Right forelimb (tissue), 1 donor: ENCODE data around the gene FBXW4.

ENCODE experiments used
- DNase-seq: peaks from one replicate; pipeline ENCODE4 v3.0.0-alpha.2; 2018

The FBXW4 gene

DNA sequence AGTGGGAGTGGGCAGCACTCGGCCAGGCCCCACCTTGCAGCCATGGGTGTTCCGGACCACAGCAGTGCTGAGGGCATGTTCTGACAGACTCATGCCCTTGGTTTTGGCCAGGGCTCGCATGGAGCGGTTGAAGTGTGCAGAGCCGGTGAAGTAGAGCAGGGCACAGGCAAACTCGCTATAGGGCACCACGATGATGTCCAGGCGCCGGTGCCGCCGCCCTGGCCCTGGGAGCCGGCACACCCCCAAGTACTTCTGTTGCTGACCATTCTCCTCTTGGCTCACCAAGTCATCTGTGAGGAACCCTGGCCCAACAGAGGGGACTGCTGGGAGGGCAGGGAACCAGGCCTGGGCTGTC is 115.5 kb downstream of the FBXW4 start:
- DNase-seq = no peak

DNA sequence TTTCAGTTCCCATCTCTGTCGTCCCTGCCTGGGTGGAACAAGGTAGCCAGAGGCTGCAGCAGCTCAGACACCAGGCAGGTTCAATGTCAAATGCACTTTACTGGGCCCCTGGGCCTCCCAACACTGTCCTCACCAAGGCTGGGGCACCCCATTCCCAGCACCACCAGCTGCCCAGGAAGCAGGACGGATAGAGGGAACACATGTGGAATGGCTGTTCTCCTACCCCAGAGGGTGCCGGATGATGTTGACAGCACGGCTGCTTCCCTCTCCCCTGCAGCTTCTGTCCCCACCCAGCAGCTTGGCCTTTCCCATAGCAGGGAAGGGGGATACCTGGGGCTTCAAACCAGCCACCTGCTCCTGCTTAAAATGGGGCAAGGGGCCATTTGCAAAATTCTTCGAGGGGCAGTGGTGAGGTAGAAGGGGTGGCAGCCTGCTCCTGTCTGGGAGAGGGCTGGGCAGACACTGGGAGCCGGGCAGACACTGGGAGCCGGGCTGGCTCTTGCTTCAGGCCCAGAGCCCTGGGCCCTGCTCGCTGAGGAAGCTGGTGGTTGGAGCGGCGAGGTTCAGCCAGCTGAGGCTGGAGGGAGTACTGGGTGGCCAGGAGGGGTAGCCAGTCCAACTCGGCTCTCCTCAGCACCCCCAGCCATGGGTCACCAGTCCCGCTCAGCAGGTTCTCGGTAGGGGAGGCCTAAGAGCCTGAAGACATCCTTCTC is 116.0 kb downstream of the FBXW4 start:
- DNase-seq = no peak

DNA sequence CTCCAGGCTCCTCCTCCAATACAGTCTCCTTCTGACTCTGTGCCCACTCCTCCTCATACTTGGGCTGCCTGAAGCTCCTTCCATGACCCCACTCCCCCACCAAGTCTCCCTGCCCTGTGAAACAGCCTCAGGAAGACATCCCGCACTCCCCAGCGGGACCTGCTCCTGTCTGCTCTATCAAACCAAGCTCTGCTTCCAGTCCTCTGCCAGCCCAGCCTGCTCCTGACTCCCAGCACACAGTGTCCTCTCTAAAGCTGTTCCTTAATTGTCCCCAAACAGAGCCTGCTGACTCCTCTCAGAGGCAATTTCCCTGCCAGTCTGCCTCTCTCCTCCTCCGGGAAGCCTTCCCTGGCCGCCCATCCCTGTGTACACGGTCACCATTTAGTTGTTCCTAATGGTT is 116.8 kb downstream of the FBXW4 start:
- DNase-seq = no peak

DNA sequence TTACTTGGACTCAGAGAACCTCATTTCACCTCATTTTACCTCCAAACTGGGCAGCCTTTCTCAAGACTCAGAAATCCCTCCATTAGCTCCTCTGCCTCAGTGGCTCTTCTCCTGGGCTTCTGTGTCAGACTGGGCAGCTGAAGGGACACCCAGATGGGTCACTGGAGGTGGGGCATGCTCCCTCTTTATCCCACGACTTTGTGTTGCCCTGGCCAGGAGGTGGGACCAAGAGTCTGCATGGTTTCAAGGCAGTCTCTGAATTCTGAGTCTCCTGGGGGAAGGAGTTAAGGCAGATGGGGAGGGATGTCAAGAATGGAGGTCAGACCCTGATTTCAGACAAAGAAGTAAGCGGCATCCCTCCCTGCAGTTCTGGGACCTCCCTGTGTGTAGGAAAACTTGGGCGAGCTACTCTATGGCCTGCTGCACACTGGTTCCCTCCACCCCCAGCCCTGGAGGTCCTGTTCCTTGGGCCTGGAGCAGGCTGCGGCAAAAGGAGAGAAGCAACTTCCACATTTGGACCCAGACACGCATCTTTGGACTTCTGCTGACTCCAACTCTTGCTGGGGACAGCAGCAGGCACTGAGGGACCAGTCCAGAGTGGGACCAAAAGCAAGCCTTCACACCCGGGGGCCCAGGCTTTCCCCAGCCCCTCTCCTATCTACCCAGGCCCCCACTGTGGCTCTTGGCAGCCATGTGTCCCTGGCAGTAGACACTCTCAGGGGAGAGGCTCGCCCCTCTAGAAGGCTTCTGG is 117.7 kb downstream of the FBXW4 start:
- DNase-seq = no peak

DNA sequence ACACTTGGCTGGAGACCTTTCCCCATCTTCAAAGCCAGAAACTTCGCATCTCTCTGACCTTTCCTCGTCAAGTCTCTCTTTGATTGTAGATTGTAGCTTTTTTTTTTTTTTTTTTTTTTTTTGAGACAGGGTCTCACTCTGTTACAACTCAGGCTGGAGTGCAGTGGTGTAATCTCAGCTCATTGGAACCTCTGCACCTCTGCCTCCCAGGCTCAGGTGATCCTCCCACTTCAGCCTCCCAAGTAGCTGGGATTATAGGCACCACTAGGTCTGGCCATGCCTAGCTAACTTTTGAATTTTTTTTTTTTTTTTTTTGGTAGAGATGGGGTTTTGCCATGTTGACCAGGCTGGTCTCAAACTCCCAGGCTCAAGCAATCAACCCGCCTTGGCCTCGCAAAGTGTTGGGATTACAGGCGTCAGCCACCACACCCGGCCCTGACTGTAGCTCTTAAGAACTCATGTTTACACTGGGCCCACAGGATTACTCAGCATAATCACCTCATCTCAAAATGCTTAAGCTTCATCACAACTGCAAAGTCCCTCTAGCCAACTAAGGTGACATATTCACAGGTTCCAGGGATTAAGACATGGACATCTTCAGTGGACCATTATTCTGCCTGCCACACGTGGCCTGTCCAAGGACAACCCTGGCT is 118.6 kb downstream of the FBXW4 start:
- no peak for DNase-seq

DNA sequence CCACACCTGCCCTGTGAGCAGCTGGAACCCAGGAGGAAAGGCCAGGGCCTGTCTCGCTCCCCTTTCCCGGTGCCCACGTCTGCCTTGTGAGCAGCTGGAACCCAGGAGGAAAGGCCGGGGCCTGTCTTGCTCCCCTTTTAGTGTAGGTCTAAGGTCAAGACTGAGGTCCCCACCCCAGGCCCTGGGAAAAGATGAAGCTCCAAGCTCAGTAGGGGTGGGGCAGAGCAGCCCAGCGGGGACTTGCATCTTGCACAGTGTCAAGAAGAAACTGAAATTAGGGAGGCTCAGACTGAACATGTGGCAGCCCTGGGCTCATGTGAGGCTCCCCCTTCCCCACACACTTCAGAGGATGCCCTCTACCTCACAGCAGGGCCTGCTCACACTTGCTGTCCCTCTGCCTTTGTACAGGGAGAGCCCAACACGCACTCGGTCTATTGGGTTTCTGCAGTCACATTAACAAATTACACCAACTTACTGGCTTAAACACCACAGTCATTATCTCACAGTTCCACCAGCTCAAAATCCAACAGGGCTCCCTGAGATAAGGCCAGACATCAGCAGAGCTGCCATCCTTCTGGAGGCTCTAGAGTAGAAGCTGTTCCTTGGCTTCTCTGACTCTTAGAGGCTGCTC is 119.3 kb downstream of the FBXW4 start:
- DNase-seq = no peak

DNA sequence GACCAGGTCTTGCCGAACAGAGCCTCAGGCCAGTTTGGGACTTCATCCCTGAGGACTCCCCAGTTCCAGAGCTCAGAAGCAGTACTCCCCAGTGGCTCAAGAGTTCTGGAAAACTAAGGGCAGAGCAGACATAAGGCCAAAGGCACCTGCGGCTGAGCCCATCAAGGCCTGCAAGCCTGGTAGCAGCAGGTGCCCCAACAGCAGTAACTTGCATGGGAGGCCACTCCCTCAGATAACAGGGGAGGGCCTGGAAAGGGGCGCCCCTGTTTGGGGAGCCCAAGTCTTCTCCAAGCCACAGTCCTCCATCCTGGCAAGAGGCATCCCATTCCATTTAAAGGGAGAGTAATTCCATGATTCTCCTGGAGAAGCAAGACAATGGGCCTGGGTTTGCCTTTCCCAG is 119.9 kb downstream of the FBXW4 start:
- DNase-seq = no peak

DNA sequence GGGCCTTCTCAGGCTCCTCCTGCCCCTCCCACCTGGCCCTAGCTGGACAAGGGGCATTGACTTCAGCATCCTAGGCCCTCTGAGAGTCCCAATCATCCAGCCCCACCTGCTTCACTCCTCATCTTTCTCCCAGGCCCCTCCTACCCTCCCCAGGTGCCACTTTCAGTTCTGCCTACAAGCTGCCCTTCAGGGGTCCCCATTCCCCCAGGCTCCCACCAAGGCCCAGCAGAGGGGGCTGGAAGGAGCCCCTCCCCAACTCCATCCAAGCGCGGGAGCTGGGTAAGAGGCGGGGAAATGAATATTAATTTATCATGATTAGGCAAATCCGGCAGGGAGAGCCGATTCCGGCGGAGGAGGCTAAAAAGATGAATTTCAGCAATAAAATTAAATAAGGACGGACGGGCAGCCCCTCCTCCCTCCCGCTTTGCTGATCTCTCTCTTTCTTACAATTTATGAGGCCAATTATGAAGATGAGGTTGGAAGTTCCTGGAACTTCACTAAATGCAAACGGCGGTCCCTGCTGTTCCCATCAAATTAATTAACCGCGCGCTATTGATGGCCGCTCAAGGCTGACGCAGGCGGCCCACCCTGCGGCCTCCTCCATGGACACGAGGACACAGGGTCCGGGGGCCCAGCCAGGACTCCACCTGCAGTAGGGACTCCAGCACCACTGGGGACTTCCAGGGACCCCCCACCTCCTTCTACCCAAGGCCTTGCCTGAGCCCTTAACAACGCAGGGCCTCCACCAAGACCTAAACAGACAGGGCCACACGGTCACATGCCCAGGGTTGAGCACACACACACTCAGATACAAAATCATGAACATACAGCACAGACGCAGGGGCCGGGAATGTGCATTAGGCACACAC is 120.9 kb downstream of the FBXW4 start:
- peak; percentile 37 for DNase-seq

DNA sequence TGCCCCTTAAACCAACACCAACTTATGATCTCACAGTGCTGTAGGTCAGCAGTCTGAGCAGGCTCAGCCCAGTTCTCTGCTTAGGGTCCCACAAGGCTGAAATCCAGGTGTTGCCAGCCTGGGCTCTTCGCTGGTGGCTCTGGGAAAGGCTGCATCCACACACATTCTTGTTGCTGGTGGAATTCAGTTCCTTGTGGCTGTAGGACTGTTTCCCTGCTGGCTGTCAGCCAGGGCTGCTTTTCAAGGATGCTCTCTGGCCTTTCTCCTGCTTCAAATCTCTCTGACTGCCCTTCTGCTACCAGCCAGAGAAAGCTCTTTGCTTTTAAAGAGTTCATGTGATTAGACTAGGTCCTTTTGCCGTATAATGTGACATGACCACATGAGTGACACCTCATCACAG is 122.2 kb downstream of the FBXW4 start:
- DNase-seq = no peak

DNA sequence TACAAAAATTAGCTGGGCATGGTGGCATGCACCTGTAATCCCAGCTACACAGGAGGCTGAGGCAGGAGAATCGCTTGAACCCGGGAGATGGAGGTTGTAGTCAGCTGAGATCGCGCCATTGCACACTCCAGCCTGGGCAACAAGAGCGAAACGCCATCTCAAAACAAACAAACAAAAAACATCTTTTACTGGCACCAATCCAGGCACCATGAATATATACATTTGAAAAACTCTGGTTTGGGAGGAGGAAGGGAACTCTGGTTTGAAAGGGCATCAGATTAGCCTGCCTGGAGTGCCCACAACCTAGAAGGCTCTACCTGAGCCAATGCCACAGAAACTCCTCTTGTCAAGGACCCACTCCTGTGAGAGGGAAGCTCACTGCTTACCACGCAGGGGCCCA is 122.8 kb downstream of the FBXW4 start:
- DNase-seq = no peak

DNA sequence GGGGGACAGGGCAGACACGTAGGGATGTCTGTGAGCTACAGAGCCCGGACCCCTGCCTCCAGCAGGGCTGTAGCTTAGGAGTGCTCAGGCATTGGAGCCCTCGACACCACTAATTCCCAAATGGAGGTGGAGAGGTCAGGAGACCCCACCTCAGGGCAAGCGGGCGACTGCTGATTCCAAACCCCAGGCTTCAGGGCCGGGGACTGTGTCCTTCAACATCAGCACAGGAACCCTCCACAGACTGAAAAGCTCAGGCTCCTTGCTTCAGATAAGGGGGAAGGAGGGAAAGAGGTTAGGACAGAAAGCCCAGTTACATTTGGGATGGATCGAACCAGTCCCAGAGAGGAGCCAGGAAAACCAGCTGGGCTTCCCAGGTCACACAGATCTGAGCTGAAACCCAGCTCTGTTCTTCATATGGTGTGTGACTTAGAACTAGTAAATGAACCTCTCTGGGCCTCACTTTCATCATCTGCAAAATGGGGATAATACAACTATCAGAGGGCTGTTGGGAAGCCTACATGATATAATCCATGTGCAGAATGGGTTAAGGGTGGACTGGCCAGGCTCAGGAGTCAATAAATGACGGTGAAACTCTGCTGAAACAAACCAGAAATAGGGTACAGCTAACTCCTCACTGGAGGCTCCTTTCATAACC is 123.6 kb downstream of the FBXW4 start:
- DNase-seq = no peak

DNA sequence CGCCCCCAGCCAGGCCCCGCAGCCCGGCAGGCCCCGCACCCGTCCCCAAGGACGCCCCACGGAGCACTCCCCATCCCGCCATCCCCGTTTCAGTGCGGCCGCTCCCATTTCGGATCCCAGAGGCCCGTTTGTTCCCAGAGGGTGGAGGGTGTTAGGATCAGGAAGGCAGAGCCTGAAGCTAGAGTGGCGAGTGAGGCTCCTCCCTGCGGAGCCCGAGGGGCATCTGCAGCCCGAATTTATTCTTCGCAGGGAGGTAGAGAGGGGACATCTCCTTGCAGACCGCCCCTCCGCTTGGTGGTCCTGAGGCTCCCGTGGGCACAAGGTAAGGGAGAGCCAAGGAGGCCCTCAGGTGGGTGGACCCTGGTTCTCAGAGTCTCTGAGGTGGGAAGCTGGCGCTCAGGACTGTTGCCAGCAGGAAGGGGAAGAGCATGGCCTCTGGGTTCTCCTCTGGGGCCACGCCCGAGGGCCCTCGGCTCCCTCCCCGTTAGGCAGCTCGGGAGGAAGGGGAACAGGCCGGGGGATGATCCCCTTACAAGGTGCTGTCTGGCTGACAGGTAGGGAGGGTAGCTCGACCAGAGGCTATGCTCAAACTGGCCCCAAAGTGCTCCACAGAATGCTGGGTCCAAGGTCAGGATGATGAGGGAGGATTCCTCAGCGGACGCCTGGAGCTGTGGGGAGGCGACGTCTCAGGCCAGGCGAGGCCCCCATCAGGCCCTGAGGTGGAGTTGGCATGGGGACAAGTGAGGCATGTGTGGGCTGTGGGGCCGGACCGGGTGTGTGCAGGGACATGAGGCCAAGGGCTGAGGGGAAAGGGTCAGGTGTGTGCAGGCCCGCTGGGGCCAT is 124.3 kb downstream of the FBXW4 start:
- no peak for DNase-seq

DNA sequence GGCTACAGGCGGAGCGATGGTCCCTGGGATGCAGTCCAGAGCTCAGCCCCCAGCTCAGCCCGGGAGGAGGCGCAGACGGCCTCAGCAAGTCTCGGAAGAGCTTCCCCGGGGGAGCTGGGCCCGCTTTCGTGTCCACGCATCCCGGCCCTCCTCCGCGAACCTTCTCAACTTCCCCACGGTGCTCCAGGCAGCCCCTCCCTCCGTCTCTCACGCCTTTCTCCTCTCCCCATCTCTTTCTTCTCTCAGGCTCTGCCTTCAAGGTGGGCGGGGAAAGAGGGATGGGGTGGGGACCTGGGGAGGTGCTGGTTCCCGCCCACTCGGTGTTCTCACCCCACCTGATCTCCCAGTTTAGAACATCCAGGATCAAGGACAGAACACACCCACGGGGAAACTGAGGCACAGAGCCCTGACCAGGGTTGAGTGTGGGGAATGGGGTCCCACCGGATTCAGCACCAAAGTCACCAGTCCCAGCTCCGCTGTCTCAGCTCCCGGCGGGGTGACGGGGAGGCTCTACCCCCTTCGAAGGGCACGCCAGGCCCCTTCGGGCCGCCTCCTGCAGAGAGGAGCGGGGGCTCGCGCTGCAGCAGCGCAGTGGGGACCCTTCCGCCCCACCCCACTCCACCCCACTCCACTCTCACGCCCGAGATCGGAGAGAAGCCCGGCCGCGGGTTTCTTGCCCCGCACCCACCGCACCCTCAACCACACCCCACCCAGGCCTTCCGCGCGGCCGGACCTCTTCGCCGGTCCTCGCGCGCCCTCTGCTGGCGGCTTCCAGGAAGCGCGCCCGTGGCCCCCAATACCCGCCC is 125.1 kb downstream of the FBXW4 start:
- peak; percentile 91 for DNase-seq

DNA sequence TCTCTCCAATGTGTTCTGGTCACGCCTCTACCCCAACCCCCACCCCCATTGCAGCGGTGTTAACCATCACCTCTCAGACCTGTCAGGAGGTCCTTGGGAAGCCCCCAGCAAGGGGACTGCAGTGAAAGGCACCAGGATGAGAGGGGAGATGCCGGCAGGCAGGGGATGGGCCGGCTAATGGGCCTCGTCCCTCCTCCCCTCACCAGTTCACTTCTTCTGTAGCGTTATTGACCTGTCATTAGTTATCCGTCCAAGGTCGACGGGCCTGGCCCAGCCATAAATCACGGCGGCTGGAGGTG is 125.7 kb downstream of the FBXW4 start:
- DNase-seq = no peak

DNA sequence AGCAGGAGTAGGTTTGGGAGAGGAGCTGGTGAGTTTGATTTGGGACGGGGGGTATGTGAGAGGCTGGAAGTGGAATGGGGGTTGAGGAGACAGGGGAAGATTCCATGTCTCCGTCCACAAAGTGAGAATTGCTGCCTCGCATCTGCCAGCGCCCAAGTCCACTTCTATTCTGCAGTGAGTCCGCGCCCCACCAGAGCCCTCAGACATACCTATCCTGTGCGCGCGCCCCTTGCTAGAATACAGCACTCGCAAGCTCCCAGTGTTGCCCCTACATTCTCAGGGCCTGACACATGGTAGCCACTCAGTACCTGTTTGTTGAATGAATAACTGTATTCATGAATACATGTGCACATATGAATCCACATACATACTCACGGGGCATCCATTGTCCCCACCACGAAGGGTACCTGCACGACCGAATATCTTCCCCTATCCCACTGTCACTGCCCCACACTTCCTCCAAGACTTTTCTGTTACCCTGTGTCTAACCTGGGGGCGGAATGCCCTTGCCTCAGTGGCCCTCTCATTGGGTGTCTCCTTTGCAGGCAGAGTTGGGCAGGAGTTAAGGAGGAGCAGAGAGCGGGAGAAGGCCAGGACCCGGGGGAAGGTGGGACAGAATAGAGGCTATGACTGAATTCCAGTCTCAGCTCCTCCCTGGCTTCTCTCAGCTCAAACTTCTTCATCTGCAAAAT is 126.8 kb downstream of the FBXW4 start:
- peak; percentile 32 for DNase-seq

DNA sequence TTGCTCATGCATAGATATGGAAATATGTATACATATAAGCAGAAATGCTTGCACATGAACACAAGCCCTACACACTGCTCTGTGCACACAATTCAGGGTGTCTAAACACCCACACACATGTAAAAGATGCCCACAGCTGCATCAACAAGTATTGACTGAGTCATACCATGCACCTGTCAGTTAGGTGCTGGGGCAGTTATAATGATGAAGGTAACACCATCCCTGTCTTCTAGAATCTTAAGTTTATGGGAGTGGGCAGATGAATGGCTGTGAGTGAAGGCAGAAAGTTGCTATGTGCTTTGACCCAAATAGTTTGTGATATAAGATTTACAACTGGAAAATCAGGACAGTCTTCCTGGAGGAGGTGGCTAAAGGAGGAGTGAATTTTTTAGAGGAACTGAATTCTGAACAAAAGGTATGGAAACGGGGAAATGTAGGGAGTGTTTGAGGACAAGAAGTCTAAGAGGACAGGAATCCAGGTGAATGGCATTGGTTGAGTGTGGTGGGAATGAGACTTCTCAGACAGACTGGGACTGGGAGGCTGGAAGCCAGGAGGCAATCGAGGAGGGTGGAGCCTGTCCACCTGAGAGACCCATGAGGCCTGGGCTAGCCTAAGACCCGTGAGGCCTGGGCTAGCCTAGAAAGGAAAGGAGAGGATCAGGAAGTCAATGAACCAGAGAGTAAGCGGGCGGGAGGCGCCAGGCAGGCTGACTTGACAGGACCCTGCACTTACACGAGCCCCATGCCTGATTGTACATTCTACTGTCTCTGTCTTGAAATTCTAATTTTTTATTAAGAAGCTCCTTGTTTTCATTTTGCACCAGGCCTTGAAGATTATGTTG is 127.6 kb downstream of the FBXW4 start:
- no peak for DNase-seq

DNA sequence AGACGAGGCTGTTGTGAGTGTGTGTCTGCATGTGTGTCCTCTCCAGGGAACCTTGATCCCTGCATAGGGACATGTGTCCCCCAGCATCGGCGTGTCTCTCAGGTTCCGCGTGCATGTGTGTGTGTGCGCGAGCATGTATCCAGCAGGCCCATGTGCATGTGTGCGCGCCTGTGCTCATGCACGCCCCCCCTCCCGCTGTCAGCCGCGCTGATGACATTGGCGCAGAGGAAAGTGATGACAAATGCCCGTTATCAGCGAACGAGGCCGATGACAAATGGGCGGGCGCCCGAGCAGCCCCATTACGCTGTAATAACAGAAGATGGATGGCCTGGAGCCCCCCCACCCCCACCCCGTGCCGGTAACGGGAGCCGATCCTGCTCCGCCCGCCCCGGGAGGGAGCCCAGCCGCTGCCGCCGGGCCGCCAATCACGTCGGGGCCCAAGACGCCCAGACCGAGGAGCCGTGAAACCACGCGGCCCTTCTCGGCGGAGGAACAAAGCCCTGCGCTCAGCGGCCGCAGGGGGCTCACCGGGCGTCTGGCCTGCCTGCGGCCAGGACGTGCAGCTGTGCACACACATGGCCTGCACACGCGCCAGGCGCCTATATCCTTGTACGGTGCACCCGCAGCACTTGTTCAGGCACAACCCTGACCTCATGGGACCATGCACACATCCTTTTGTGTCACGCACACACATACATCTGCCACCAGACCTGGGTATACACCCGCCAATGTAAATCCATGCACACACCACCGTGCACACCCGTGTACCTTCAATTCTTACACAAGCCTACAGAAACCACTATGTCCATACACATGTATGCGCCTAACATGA is 128.4 kb downstream of the FBXW4 start:
- peak; percentile 50 for DNase-seq

DNA sequence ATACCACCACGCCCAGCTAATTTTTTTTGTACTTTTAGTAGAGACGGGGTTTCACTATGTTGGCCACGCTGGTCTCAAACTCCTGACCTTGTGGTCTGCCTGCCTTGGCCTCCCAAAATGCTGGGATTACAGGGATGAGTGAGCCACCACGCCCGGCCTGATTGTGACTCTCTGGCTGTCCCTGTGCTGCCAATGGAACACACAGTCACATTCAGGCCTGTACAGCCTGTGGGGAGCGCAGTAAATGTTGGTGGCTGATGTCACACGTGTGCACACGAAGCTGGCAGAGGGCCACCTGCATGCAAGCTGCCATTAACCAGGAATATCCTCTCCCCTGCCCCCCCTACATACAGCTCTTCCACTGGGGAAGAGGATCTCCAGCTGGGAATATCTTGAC is 129.0 kb downstream of the FBXW4 start:
- peak; percentile 42 for DNase-seq
